GM12878 (cell line): ENCODE measurements around the gene UBTF. TPM values are rescaled to one million over a fixed set of nuclear protein-coding genes. Genes with fewer than 3 reads are reported as not detected.

Source experiments
- BCL3 ChIP-seq: IDR thresholded peaks from 2 replicates; pipeline ENCODE4 v1.6.1; 2011; ENCODE audit warnings: borderline replicate concordance, low read depth, mild to moderate bottlenecking, moderate library complexity, low read length; ENCODE audit not compliant: insufficient read depth, poor library complexity, severe bottlenecking
- IRF3 ChIP-seq: fragments of 450-650 bp; IDR thresholded peaks from 2 replicates; pipeline ENCODE4 v1.6.1; 2014; ENCODE audit warnings: mild to moderate bottlenecking
- PBX3 ChIP-seq: IDR thresholded peaks from 2 replicates; pipeline ENCODE4 v1.6.1; 2011; ENCODE audit warnings: mild to moderate bottlenecking, low read depth, low read length, moderate library complexity; ENCODE audit not compliant: insufficient replicate concordance
- TBL1XR1 ChIP-seq: IDR thresholded peaks from 2 replicates; pipeline ENCODE4 v1.6.1; 2012; ENCODE audit warnings: low read depth, low read length, improper control_type of control experiment
- polyA plus RNA-seq, 11 experiments: library from polyadenylated mRNA; depleted of rRNA in 4 of 11; unstranded in 6 of 11; stranded (reverse) in 5 of 11; fragments of >200 nt; fragmentation: Nextera tagmentation in 4 of 11; fragmentation: Illumina TruSeq in 1 of 11; extraction: Ambion mirVana in 4 of 11; extraction: Trizol in 1 of 11; gene quantifications; 1 replicate in 1 of 11; 2 replicates in 10 of 11; pipeline versions ENCODE4 v1.2.1 to v1.2.3, GENCODE V29; 2011 to 2016; ENCODE audit warnings: inconsistent platforms in 2 of 11, missing spikeins in 2 of 11, low read depth in 1 of 11
- total RNA-seq, 4 experiments: library from RNA; depleted of rRNA in 3 of 4; stranded (reverse); fragments of >200 nt in 3 of 4; fragmentation: Illumina TruSeq in 1 of 4; extraction: Trizol in 1 of 4; gene quantifications; 2 replicates each; pipeline versions ENCODE4 v1.2.1 to v1.2.3, GENCODE V29; 2013 to 2021

The UBTF gene
- total and polyA plus RNA-seq, 10 of the 15 experiments (the other 5 are each of a cell fraction or from before 2014, with no cell fraction given): 2.2 to 124 (median 79.6) TPM

DNA sequence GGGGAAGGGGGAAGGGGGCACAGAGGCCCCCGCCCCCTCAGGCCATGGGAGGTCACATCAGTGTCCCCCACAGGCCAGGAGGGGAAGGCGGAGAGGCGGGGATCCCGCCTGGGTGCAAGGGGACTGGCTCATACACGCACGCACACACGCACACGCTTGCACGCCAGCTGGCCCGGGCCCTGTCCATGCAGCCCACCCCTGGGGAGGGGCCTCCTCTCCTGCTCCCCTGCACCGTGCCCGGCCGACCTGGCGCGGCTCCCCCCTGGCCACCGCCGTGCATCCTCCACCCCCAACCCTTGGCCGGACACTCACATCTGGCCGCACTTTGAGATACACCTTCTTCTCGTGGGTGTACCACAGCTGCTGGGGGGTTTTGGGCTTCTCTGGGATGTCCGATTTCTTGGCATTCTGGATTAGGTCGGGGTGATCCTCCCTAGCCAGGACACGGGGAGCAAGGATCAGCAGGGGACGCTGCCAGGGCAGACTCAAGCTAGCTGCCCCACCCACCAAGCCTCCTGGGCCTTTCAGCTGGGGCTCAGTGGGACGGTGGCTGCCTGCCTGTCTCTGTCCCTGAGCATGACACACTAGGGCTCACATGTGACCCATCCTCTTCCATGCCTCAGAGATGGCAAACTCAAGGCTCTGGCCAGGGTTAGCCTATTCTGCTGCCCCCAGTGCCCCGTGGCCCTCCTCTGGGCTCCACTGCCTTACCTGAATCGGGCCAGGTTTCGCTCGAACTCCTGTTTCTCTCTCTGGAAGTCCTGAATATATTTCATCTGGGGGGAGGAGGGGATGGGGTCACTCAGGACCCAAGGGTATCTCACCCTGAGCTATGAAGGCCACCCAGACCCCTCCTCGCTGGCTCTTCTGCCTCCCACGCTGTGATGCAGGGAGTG is 6.7 kb downstream of the UBTF start (continued):
- TF ChIP-seq PBX3 (peak; percentile 32), IRF3 (no peak), TBL1XR1 (no peak), BCL3 (peak; percentile 64)
